ENCODE measurements around the gene SLC28A3.

Gene SLC28A3

GRCh38 chr9:84300271-84300670 is 40.3 kb downstream of the SLC28A3 start:
- no peaks in the 10 kb centered on the region for H3K36me3 Mint-ChIP-seq (ENCODE audit: low read depth)
- peaks cover 36% of the 10 kb centered on the region for H3K4me1 Mint-ChIP-seq
- no peaks in the 10 kb centered on the region for H3K27me3 Mint-ChIP-seq
- no peaks in the 10 kb centered on the region for H3K9me3 Mint-ChIP-seq
- ATAC-seq (no peak), DNase-seq (no peak)
- no peak overlapping the region for H3K27ac Mint-ChIP-seq
- H3K4me3 Mint-ChIP-seq = no peak overlapping the region

GRCh38 chr9:84297162-84297821 is 43.3 kb downstream of the SLC28A3 start:
- ATAC-seq (no peak), DNase-seq (no peak)
- H3K4me3 Mint-ChIP-seq = peak overlapping the region; percentile 57
- peaks cover 2% of the 10 kb centered on the region for H3K9me3 Mint-ChIP-seq
- no peaks in the 10 kb centered on the region for H3K36me3 Mint-ChIP-seq (ENCODE audit: low read depth)
- H3K4me1 Mint-ChIP-seq = peaks cover 66% of the 10 kb centered on the region
- no peaks in the 10 kb centered on the region for H3K27me3 Mint-ChIP-seq
- H3K27ac Mint-ChIP-seq = peak overlapping the region; percentile 97

- Mint-ChIP-seq H3K27me3 (no peaks in the 10 kb centered on the region), H3K27ac (peak overlapping the region; percentile 97), H3K4me1 (peaks cover 63% of the 10 kb centered on the region), H3K9me3 (peaks cover 4% of the 10 kb centered on the region), H3K4me3 (peak overlapping the region; percentile 57), H3K36me3 (ENCODE audit: low read depth) (no peaks in the 10 kb centered on the region)
- DNase-seq (peak; percentile 60), ATAC-seq (peak; percentile 85)
Observed at GRCh38 chr9:84296146-84296843, 44.3 kb downstream of the SLC28A3 start.

GRCh38 chr9:84294241-84294950 is 46.2 kb downstream of the SLC28A3 start:
- peaks cover 63% of the 10 kb centered on the region for H3K4me1 Mint-ChIP-seq
- no peaks in the 10 kb centered on the region for H3K36me3 Mint-ChIP-seq (ENCODE audit: low read depth)
- no peaks in the 10 kb centered on the region for H3K27me3 Mint-ChIP-seq
- no peak overlapping the region for H3K4me3 Mint-ChIP-seq
- H3K9me3 Mint-ChIP-seq = peaks cover 4% of the 10 kb centered on the region
- DNase-seq = no peak
- ATAC-seq = no peak
- peak overlapping the region; percentile 97 for H3K27ac Mint-ChIP-seq

- Mint-ChIP-seq H3K4me3 (peak overlapping the region; percentile 62), H3K9me3 (peaks cover 4% of the 10 kb centered on the region), H3K36me3 (ENCODE audit: low read depth) (no peaks in the 10 kb centered on the region), H3K4me1 (peaks cover 63% of the 10 kb centered on the region), H3K27me3 (no peaks in the 10 kb centered on the region), H3K27ac (peak overlapping the region; percentile 97)
- ATAC-seq (no peak), DNase-seq (no peak)
Observed at GRCh38 chr9:84293001-84293798, 47.4 kb downstream of the SLC28A3 start.

GRCh38 chr9:84285381-84285780 is 55.2 kb downstream of the SLC28A3 start:
- no peaks in the 10 kb centered on the region for H3K27me3 Mint-ChIP-seq
- H3K4me1 Mint-ChIP-seq = peaks cover 13% of the 10 kb centered on the region
- H3K4me3 Mint-ChIP-seq = no peak overlapping the region
- no peaks in the 10 kb centered on the region for H3K9me3 Mint-ChIP-seq
- H3K27ac Mint-ChIP-seq = peak overlapping the region; percentile 51
- no peaks in the 10 kb centered on the region for H3K36me3 Mint-ChIP-seq (ENCODE audit: low read depth)
- no peak for DNase-seq
- ATAC-seq = no peak

GRCh38 chr9:84283946-84284345 is 56.6 kb downstream of the SLC28A3 start:
- Mint-ChIP-seq H3K4me1 (peaks cover 13% of the 10 kb centered on the region), H3K36me3 (ENCODE audit: low read depth) (no peaks in the 10 kb centered on the region), H3K27ac (no peak overlapping the region), H3K9me3 (no peaks in the 10 kb centered on the region), H3K4me3 (no peak overlapping the region), H3K27me3 (no peaks in the 10 kb centered on the region)
- DNase-seq (no peak), ATAC-seq (no peak)

- Mint-ChIP-seq H3K27ac (no peak overlapping the region), H3K36me3 (ENCODE audit: low read depth) (no peaks in the 10 kb centered on the region), H3K4me3 (no peak overlapping the region), H3K4me1 (no peaks in the 10 kb centered on the region), H3K9me3 (no peaks in the 10 kb centered on the region), H3K27me3 (peaks cover 29% of the 10 kb centered on the region)
- ATAC-seq (no peak), DNase-seq (no peak)
Observed at GRCh38 chr9:84278130-84278529, 62.4 kb downstream of the SLC28A3 start.

- no peak for DNase-seq
- no peak for ATAC-seq
- H3K27me3 Mint-ChIP-seq = peaks cover 34% of the 10 kb centered on the region
- H3K36me3 Mint-ChIP-seq (ENCODE audit: low read depth) = no peaks in the 10 kb centered on the region
- H3K4me1 Mint-ChIP-seq = no peaks in the 10 kb centered on the region
- H3K27ac Mint-ChIP-seq = no peak overlapping the region
- H3K4me3 Mint-ChIP-seq = no peak overlapping the region
- no peaks in the 10 kb centered on the region for H3K9me3 Mint-ChIP-seq
Observed at GRCh38 chr9:84277646-84278045, 62.9 kb downstream of the SLC28A3 start.

GRCh38 chr9:84276741-84277140 is 63.8 kb downstream of the SLC28A3 start:
- no peak for ATAC-seq
- Mint-ChIP-seq H3K27me3 (peaks cover 38% of the 10 kb centered on the region), H3K27ac (no peak overlapping the region), H3K4me1 (peaks cover 3% of the 10 kb centered on the region), H3K9me3 (no peaks in the 10 kb centered on the region), H3K36me3 (ENCODE audit: low read depth) (no peaks in the 10 kb centered on the region), H3K4me3 (no peak overlapping the region)
- DNase-seq = no peak

GRCh38 chr9:84271921-84272556 is 68.5 kb downstream of the SLC28A3 start:
- H3K36me3 Mint-ChIP-seq (ENCODE audit: low read depth) = no peaks in the 10 kb centered on the region
- peaks cover 10% of the 10 kb centered on the region for H3K4me1 Mint-ChIP-seq
- ATAC-seq (no peak), DNase-seq (no peak)
- H3K4me3 Mint-ChIP-seq = peak overlapping the region; percentile 78
- H3K27ac Mint-ChIP-seq = no peak overlapping the region
- H3K27me3 Mint-ChIP-seq = peaks cover 49% of the 10 kb centered on the region
- no peaks in the 10 kb centered on the region for H3K9me3 Mint-ChIP-seq

- Mint-ChIP-seq H3K27me3 (peaks cover 49% of the 10 kb centered on the region), H3K4me1 (peaks cover 12% of the 10 kb centered on the region), H3K27ac (peak overlapping the region; percentile 29), H3K9me3 (no peaks in the 10 kb centered on the region), H3K4me3 (peak overlapping the region; percentile 78), H3K36me3 (ENCODE audit: low read depth) (no peaks in the 10 kb centered on the region)
- ATAC-seq = peak; percentile 80
- peak; percentile 67 for DNase-seq
Observed at GRCh38 chr9:84271531-84271900, 69.0 kb downstream of the SLC28A3 start.

- peak overlapping the region; percentile 29 for H3K27ac Mint-ChIP-seq
- DNase-seq (no peak), ATAC-seq (peak; percentile 35)
- H3K36me3 Mint-ChIP-seq (ENCODE audit: low read depth) = no peaks in the 10 kb centered on the region
- peaks cover 17% of the 10 kb centered on the region for H3K4me1 Mint-ChIP-seq
- H3K27me3 Mint-ChIP-seq = peaks cover 49% of the 10 kb centered on the region
- H3K9me3 Mint-ChIP-seq = no peaks in the 10 kb centered on the region
- H3K4me3 Mint-ChIP-seq = peak overlapping the region; percentile 78
Observed at GRCh38 chr9:84270847-84271530, 69.6 kb downstream of the SLC28A3 start.
